Esophagus muscularis mucosa (tissue), 4 donors: Measurements from ENCODE around the gene SEC22A.

Source experiments
- CTCF ChIP-seq, 3 experiments: fragments of 200-600 bp in 2 of 3; fragments of 450-650 bp in 1 of 3; sonication (generic) in 2 of 3; IDR thresholded peaks; one replicate each; pipeline ENCODE4 v1.5.1; 2017 to 2019; ENCODE audit warnings: antibody characterized with exemption in 3 of 3, mild to moderate bottlenecking in 2 of 3, moderate library complexity in 1 of 3
- EP300 ChIP-seq: sonication (generic); formaldehyde crosslinking; IDR thresholded peaks from one replicate; pipeline ENCODE4 v1.6.1; 2017; ENCODE audit warnings: antibody characterized with exemption
- POLR2A ChIP-seq: fragments of 450-650 bp; IDR thresholded peaks from one replicate; pipeline ENCODE4 v1.6.1; 2017; ENCODE audit warnings: antibody characterized with exemption, moderate library complexity, mild to moderate bottlenecking, low read depth
- POLR2AphosphoS5 ChIP-seq, 2 donors: sonication (generic); formaldehyde crosslinking; IDR thresholded peaks; one replicate each; pipeline ENCODE4 v1.6.1; 2017; ENCODE audit warnings: antibody characterized with exemption in 2 of 2

GRCh38 chr3:123297627-123297899 lies 95.8 kb downstream of the SEC22A start:
- TF ChIP-seq EP300 (no peak), POLR2AphosphoS5 (IDR thresholded peaks at IDR 0.05) (no peak), POLR2A (no peak), CTCF (IDR thresholded peaks at IDR 0.05) (no peak)
